Gastrocnemius medialis (tissue), 4 donors: ENCODE measurements around the gene CFAP57. TPM values are rescaled to one million over a fixed set of nuclear protein-coding genes. Genes with fewer than 3 reads are reported as not detected.

ENCODE experiments used
- ATAC-seq, 2 donors: fragments of 150-250 bp; one replicate each; pipeline ENCODE4 v1.9.1; 2016
- DNase-seq, 2 donors: peaks; one replicate each; pipeline ENCODE4 v3.0.0-alpha.2; 2019
- H3K27ac ChIP-seq, 4 donors: fragments of 200-600 bp; sonication (generic); 1 replicate in 1 of 4; 2 replicates in 3 of 4; pipeline ENCODE4 v1.5.1; 2016 to 2018; ENCODE audit warnings: mild to moderate bottlenecking in 2 of 4, moderate library complexity in 1 of 4
- H3K27me3 ChIP-seq, 3 donors: fragments of 200-600 bp; sonication (generic) in 2 of 3; 1 replicate in 1 of 3; 2 replicates in 2 of 3; pipeline versions ENCODE4 v1.5.1 to v1.6.0; 2016 to 2019; ENCODE audit warnings: mild to moderate bottlenecking in 1 of 3, moderate library complexity in 1 of 3
- H3K36me3 ChIP-seq, 2 donors: fragments of 200-600 bp; sonication (generic) in 1 of 2; one replicate each; pipeline ENCODE4 v1.5.1; 2017 to 2018
- H3K4me1 ChIP-seq, 2 donors: fragments of 200-600 bp; sonication (generic) in 1 of 2; one replicate each; pipeline ENCODE4 v1.5.1; 2016 to 2017; ENCODE audit warnings: mild to moderate bottlenecking in 2 of 2
- H3K4me3 ChIP-seq, 4 donors: fragments of 200-600 bp; sonication (generic) in 3 of 4; 1 replicate in 1 of 4; 2 replicates in 3 of 4; pipeline ENCODE4 v1.5.1; 2016 to 2019; ENCODE audit warnings: mild to moderate bottlenecking in 2 of 4
- H3K9me3 ChIP-seq, 3 donors: fragments of 200-600 bp; sonication (generic) in 2 of 3; 1 replicate in 1 of 3; 2 replicates in 2 of 3; pipeline ENCODE4 v1.5.1; 2016 to 2019
- POLR2A ChIP-seq, 2 donors: fragments of 450-650 bp; IDR thresholded peaks; one replicate each; pipeline ENCODE4 v1.6.1; 2017; ENCODE audit warnings: antibody characterized with exemption in 2 of 2, mild to moderate bottlenecking in 2 of 2, moderate library complexity in 2 of 2
- in situ Hi-C, 4 donors: fragments of 200-750 bp; cut with MboI; loops; one replicate each; pipeline versions ENCODE4 v1.15.0 to v1.8.0; 2017; ENCODE audit warnings: low sequenced_read_pairs in 4 of 4
- intact Hi-C: fragments of 100-400 bp; cut with DNase I; formaldehyde crosslinking; loops from one replicate; pipeline ENCODE4 v1.15.1; 2023; ENCODE audit warnings: low total_unique reads
- total RNA-seq, 4 donors: library from RNA; depleted of rRNA; stranded (reverse); fragments of >200 nt; gene quantifications; one replicate each; pipeline versions ENCODE4 v1.1.0 to v1.2.3, GENCODE V29; 2016
- TF ChIP-seq, protein P1 (sequence below), 5 experiments: fragments of 450-650 bp in 3 of 5; fragments of 200-600 bp in 2 of 5; sonication (generic) in 2 of 5; IDR thresholded peaks in 4 of 5; conservative IDR thresholded peaks in 1 of 5; 1 replicate in 4 of 5; 2 replicates in 1 of 5; pipeline ENCODE4 v1.5.1; 2016 to 2019; ENCODE audit warnings: antibody characterized with exemption in 5 of 5, mild to moderate bottlenecking in 3 of 5, moderate library complexity in 3 of 5

CFAP57 gene
- total RNA-seq, 4 donors from 2014 or later, result 0.10 to 0.13 TPM; not detected in 2

- Histone ChIP-seq H3K4me1 (no peaks in the 10 kb centered on the region), H3K27ac (no peak overlapping the region)
- intact Hi-C loops, result loop anchor here (5.0 kb wide), 1 partner anchor 67 kb away; the partner anchor contains the start of gene TIE1
Measured at GRCh38 chr1:43235040-43235439, 62.9 kb downstream of the CFAP57 start.

GRCh38 chr1:43235451-43236121 is 63.5 kb downstream of the CFAP57 start:
- Histone ChIP-seq H3K4me3 (no peak overlapping the region), H3K27ac (no peak overlapping the region), H3K4me1 (no peaks in the 10 kb centered on the region), H3K36me3 (no peaks in the 10 kb centered on the region), H3K9me3 (no peaks in the 10 kb centered on the region), H3K27me3 (no peaks in the 10 kb centered on the region)
- in situ Hi-C loops, result loop anchor here in 1 of 4 donors (10.0 kb wide), 1 partner anchor 179 kb away; no protein-coding TSS in a partner anchor
- no peak for DNase-seq
- intact Hi-C loops, result loop anchor here (5.0 kb wide), 1 partner anchor 67 kb away; the partner anchor contains the start of gene TIE1
- no peak for ATAC-seq
- TF ChIP-seq, protein P1, sequence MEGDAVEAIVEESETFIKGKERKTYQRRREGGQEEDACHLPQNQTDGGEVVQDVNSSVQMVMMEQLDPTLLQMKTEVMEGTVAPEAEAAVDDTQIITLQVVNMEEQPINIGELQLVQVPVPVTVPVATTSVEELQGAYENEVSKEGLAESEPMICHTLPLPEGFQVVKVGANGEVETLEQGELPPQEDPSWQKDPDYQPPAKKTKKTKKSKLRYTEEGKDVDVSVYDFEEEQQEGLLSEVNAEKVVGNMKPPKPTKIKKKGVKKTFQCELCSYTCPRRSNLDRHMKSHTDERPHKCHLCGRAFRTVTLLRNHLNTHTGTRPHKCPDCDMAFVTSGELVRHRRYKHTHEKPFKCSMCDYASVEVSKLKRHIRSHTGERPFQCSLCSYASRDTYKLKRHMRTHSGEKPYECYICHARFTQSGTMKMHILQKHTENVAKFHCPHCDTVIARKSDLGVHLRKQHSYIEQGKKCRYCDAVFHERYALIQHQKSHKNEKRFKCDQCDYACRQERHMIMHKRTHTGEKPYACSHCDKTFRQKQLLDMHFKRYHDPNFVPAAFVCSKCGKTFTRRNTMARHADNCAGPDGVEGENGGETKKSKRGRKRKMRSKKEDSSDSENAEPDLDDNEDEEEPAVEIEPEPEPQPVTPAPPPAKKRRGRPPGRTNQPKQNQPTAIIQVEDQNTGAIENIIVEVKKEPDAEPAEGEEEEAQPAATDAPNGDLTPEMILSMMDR (IDR thresholded peaks at IDR 0.05 in 4 of 5, conservative IDR thresholded peaks at IDR 0.05 in 1 of 5), result no peak

More at GRCh38 chr1:43235040-43235439, 62.9 kb downstream of the CFAP57 start:
- Histone ChIP-seq H3K27me3 (no peaks in the 10 kb centered on the region), H3K36me3 (no peaks in the 10 kb centered on the region), H3K4me3 (no peak overlapping the region), H3K9me3 (no peaks in the 10 kb centered on the region)
- no peak for ATAC-seq
- in situ Hi-C loops, result loop anchor here in 1 of 4 donors (10.0 kb wide), 1 partner anchor 180 kb away; no protein-coding TSS in a partner anchor
- DNase-seq, result no peak
- no peak for TF ChIP-seq POLR2A (IDR thresholded peaks at IDR 0.05)
- TF ChIP-seq, protein P1 (IDR thresholded peaks at IDR 0.05 in 4 of 5, conservative IDR thresholded peaks at IDR 0.05 in 1 of 5), result no peak

GRCh38 chr1:43237121-43237520 is 65.0 kb downstream of the CFAP57 start:
- TF ChIP-seq POLR2A (IDR thresholded peaks at IDR 0.05), result no peak
- TF ChIP-seq, protein P1 (IDR thresholded peaks at IDR 0.05 in 4 of 5, conservative IDR thresholded peaks at IDR 0.05 in 1 of 5), result no peak
- in situ Hi-C loops, result loop anchor here in 1 of 4 donors (10.0 kb wide), 1 partner anchor 178 kb away; no protein-coding TSS in a partner anchor
- H3K4me1 ChIP-seq, result no peaks in the 10 kb centered on the region
- no peak overlapping the region for H3K4me3 ChIP-seq
- no peak overlapping the region for H3K27ac ChIP-seq
- no peaks in the 10 kb centered on the region for H3K36me3 ChIP-seq
- H3K9me3 ChIP-seq, result no peaks in the 10 kb centered on the region
- no peak for DNase-seq
- ATAC-seq, result no peak
- intact Hi-C loops, result loop anchor here (5.0 kb wide), 1 partner anchor 65 kb away; the partner anchor contains the start of gene TIE1
- H3K27me3 ChIP-seq, result no peaks in the 10 kb centered on the region

DNA sequence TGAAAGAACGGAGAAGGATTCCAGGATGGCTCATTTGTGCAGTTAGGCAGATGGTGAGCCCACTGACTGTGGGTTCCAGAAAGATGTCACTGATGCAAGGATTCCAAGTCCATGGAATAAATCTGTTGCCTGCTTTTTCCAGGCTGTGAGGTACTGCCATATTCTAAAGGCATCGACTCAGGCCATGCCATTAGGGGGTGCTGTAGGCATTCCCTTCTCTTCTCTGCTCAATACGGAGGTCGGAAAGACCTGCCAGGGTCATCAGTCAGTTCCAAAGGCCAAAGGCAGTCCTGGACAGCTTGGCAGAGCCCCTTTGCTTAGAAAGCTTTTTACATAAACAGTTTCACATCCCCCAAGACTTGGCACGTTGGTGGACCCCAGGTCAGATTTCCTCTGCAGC is 66.0 kb downstream of the CFAP57 start:
- DNase-seq, result peak in 1 of 2 donors; percentile 44
- no peak for TF ChIP-seq POLR2A (IDR thresholded peaks at IDR 0.05)
- TF ChIP-seq, protein P1 (IDR thresholded peaks at IDR 0.05 in 4 of 5, conservative IDR thresholded peaks at IDR 0.05 in 1 of 5), result peak in 4 of 5 experiments; percentile 31 to 55 (median 53)
- in situ Hi-C loops, result loop anchor here in 1 of 4 donors (10.0 kb wide), 1 partner anchor 177 kb away; no protein-coding TSS in a partner anchor
- Histone ChIP-seq H3K27ac (peak overlapping the region in 1 of 4 donors; percentile 18), H3K4me1 (no peaks in the 10 kb centered on the region), H3K9me3 (no peaks in the 10 kb centered on the region), H3K36me3 (no peaks in the 10 kb centered on the region), H3K4me3 (no peak overlapping the region), H3K27me3 (no peaks in the 10 kb centered on the region)
- ATAC-seq, result peak; percentile 66 to 80
- intact Hi-C loops, result loop anchor here (1.0 to 5.0 kb wide), 2 partner anchors 64 to 130 kb away; partner anchors contain the start of genes ELOVL1 and TIE1
